Activated CD8-positive, alpha-beta memory T cell treated with anti-CD3 and anti-CD28 coated beads for 36 hours (primary cell): Measurements from ENCODE around the gene MAPK11. TPM values are rescaled to one million over a fixed set of nuclear protein-coding genes. Genes with fewer than 3 reads are reported as not detected.

Source experiments
- CTCF ChIA-PET: fragments of 350-600 bp; sonication (Branson Sonifier 250); formaldehyde crosslinking; loops from one replicate; lab custom pipeline; 2021; ENCODE audit warnings: antibody characterized with exemption; lab: Charles Lee
- POLR2A ChIA-PET: fragments of 350-600 bp; sonication (Branson Sonifier 250); formaldehyde crosslinking; loops from one replicate; lab custom pipeline; 2021; ENCODE audit warnings: antibody characterized with exemption; lab: Charles Lee
- total RNA-seq, 2 experiments: library from RNA; stranded (reverse); gene quantifications; one replicate each; pipeline ENCODE4 v1.2.3, GENCODE V29; 2021

MAPK11 gene
- total RNA-seq, 2 experiments from 2014 or later, result 10.6 to 11.4 TPM

GRCh38 chr22:50246242-50247175 lies 23.7 kb downstream of the MAPK11 start:
- ChIA-PET CTCF (interaction anchor here (0.7 to 0.9 kb wide), 2 partner anchors 29 to 252 kb away, joined by 3 read pairs; no protein-coding TSS in a partner anchor), POLR2A (no interaction called here)

DNA sequence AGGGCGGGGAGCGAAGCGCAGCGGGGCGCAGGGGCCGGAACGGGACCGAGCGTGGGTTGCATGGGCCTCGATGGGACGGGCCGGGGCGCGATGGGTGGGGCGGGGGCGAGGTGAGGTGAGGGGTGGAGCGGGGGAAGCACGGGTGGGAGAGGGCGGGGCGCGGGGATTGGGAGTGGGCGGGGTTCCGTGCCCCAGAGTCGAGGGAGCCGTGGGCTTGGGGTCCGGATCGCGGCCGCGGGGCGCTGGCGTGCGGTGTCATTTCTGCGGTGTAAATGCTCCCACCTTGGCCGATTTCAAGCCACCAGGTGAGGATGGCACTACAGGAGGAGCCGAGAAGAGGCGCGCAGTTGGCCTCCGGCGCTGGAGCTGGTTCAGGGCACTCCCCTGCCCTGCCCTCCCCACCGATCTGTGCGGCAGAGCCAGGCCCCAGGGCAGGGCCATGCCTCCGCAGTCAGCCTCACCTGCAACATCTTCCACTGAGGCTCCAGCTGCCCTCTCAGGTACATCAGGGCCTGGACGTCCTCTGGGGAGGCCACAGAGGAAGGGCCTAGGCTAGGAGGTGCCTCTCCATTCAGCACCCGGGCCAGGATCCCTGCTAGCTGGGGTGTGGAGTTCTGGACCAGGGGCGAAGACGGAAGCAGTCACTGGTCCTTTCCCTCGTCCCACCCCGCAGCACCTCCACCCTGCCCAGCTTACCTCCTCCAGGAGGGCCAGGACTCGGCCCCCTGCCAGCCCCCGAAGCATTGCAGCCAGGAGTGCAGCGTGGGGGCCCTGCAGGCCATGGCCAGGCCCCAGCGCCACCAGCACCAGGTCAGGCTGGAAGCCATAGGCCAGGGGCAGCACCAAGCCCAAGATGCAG lies 24.7 kb downstream of the MAPK11 start:
- POLR2A ChIA-PET, result interaction anchor here (1.5 kb wide), 1 partner anchor 263 kb away, joined by 8 read pairs; the partner anchor contains the start of genes LMF2 and NCAPH2
- CTCF ChIA-PET, result interaction anchor here (0.7 to 1.0 kb wide), 2 partner anchors 96 to 253 kb away, joined by 3 read pairs; no protein-coding TSS in a partner anchor

DNA sequence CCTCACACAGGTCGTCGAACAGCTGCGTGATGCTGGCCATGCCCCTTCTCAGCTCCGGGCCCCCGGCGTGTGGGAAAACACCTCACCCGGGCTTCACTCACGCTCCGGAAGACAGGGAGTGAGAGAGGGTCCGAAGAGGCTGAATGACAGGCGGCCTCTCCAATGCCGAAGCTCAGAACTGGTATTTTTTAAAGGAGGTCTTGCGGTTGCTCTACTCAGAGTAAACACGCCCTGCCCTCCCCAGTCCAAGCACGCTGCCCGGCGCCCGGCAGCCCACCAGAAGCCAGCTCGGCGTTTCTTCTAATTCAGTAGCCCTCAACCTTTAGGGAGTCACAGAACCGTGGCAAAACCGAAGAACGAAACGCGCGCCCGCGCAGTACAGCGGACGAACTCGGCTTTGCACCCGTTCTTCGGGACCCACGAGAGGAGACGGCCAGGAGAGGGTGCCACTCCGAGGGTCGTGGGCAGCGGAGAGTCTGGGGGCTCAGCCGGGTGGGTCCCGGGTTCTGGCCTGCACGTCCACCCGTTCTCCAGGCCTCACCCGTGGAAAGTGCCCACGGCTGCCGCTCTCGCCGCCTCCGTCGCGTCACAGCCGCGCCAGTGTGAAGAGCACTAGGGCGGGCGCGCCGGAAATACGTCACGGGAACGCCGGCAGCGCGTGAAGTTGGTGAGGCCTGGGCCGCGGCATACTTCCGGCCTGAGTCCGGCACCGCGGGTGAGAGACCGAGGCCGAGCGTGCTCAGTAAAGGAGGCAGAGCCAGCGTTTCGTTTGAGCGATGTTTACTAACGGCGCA lies 25.6 kb downstream of the MAPK11 start, which contains the start of gene TUBGCP6:
Gene TUBGCP6, minus strand, starts transcription at position 604 of the 794 bp plus-strand sequence. Its CDS starts 564 bp downstream, at position 40.
- ChIA-PET CTCF (interaction anchor here (0.7 to 3.3 kb wide), 9 partner anchors 9 to 306 kb away, joined by 3 to 13 read pairs (median 3); partner anchors contain the start of gene MAPK12), POLR2A (interaction anchor here (0.7 to 1.5 kb wide), 4 partner anchors 263 to 334 kb away, joined by 3 to 8 read pairs (median 4); partner anchors contain the start of genes CPT1B, LMF2, NCAPH2 and TYMP)

- ChIA-PET CTCF (interaction anchor here (0.7 to 3.3 kb wide), 9 partner anchors 9 to 307 kb away, joined by 3 to 13 read pairs (median 3); partner anchors contain the start of gene MAPK12), POLR2A (interaction anchor here (0.7 to 1.5 kb wide), 5 partner anchors 224 to 334 kb away, joined by 3 to 8 read pairs (median 3); partner anchors contain the start of genes CPT1B, LMF2, NCAPH2 and TYMP)
Measured at GRCh38 chr22:50243685-50244419, 26.3 kb downstream of the MAPK11 start.

DNA sequence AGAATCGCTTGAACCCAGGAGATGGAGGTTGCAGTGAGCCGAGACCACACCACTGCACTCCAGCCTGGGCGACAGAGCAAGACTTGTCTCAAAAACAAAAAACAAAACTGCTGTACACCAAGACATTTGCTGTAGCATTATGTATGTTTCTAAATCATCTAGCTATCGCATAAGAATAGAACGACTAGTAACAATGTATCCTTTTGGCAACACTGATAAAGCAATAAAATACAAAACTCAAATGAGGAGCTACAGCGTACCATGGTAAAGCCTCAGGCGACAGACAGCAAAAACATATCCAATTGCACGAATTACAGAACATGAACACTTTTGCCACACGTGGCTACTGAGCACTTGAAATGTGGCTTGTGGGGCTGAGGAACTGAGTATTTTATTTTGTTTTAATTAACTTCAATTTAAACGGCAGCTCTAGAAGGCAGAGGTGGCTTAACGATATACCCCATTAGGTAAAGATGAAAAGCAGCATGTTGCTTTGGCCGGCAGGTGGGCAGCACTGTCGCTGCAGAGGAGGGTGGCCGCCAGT lies 27.7 kb downstream of the MAPK11 start:
- ChIA-PET CTCF (interaction anchor here (0.6 to 3.3 kb wide), 8 partner anchors 9 to 157 kb away, joined by 3 to 13 read pairs (median 4); partner anchors contain the start of gene HDAC10), POLR2A (no interaction called here)

DNA sequence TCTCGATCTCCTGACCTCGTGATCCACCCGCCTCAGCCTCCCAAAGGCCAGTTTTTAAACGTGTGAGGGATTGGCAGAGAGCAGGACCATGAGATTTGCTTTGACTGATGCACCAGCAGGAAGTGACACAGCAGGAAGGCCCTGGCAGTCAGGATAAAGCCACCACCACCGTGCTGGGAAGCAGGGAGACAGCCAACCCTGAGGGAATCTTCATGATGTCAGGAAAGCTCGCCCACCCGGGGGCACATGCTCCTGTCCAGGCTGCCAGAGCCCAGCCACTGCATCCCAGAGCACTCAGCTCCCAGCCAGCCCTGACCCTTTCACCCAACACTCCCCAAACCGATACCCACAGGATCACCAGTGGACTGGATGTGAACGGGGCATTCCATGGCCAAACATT lies 31.4 kb downstream of the MAPK11 start:
- CTCF ChIA-PET, result interaction anchor here (1.1 kb wide), 1 partner anchor 13 kb away, joined by 3 read pairs; no protein-coding TSS in a partner anchor
- POLR2A ChIA-PET, result interaction anchor here (0.6 to 1.0 kb wide), 2 partner anchors 41 to 88 kb away, joined by 3 read pairs; partner anchors contain the start of gene DENND6B

DNA sequence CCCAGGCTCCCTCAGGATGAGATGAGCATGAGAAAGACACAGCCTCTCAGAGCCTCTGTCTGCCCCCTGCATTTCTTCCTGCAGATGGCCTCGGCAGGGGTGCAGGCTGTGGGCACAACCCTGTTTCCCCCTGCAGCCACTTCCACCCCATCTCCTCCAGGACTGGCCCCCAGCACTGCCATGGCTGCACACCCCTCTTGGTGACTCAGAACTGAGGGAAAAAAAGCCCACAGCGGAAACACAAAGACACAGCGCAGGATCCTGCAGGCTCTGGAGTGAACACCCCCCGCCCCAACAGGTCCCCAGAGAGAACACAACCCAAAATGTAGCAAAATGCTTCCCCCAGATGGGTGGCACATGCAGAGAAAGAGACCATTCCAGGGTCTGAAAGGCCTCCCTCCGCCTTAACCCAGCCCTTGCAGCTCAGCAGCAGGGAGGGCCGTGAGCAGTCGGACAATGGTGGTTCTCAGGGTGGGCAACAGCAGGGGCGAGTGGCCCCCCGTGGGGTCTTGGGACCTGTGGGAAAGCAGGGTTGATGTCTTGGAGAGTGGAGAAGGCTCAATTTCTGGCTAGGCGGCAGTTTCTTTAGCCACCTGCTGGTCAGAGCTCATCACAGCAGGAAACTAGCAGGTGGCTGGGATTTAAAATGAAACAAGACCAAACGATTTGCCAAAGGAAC lies 33.3 kb downstream of the MAPK11 start:
- ChIA-PET POLR2A (no interaction called here), CTCF (interaction anchor here (1.2 to 3.0 kb wide), 2 partner anchors 13 to 87 kb away, joined by 3 to 11 read pairs; no protein-coding TSS in a partner anchor)

- POLR2A ChIA-PET, result no interaction called here
- CTCF ChIA-PET, result interaction anchor here (1.2 to 1.5 kb wide), 2 partner anchors 9 to 43 kb away, joined by 3 to 4 read pairs; no protein-coding TSS in a partner anchor
Measured at GRCh38 chr22:50233223-50233622, 37.0 kb downstream of the MAPK11 start.

DNA sequence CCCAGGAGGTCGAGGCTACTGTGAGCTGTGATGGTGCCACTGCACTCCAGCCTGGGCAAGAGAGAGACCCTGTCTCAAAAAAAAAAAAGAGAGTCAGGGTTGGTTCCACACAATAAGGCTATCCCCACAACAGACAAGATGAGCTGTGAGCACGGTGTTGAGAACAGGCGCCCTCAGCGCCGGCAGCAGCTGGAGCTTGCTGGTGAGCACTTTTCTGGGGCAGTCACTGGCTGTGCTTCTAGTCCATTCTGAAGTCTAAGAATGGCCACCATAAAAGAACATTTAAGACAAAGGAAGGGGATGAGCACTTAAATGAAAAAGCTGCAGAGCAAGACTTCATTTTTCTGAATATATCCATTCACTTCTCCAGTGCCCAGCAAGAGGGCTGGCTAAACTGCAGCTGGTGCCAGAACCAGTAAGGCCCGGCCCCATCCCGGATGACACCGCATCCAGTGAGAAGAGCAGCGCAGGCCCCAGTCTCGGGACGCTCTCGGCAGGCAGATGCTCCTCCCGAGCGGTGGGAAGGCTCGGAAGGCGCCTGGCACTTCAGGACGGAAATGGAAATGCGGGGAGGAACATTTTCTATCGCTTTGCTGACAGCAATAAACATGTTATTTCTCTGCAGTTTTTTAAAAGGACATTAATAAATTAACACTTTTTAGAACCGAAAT lies 37.6 kb downstream of the MAPK11 start:
- ChIA-PET CTCF (interaction anchor here (1.0 to 1.5 kb wide), 3 partner anchors 10 to 90 kb away, joined by 3 to 4 read pairs (median 3); no protein-coding TSS in a partner anchor), POLR2A (no interaction called here)

DNA sequence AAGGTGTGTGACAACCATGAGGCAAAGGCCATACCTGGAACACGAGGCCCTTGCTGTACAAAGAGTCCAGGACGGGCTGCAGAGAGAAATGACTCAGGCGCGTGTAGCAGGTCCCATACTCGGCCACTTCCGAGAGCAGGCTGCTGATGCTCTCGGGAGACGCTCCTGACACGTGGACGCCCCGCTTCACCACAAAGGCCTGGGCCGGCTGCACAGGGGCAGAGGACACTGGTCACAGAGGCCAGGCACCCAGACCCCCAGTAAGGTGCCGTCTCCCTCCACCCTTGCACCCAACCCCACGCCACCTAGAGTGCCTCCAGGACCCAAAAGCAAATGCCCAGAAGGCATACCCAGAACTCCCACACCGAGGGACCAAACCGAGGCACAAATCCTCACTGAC lies 40.8 kb downstream of the MAPK11 start:
- ChIA-PET CTCF (no interaction called here), POLR2A (no interaction called here)

GRCh38 chr22:50228366-50228765 lies 41.8 kb downstream of the MAPK11 start:
- POLR2A ChIA-PET, result no interaction called here
- CTCF ChIA-PET, result no interaction called here

DNA sequence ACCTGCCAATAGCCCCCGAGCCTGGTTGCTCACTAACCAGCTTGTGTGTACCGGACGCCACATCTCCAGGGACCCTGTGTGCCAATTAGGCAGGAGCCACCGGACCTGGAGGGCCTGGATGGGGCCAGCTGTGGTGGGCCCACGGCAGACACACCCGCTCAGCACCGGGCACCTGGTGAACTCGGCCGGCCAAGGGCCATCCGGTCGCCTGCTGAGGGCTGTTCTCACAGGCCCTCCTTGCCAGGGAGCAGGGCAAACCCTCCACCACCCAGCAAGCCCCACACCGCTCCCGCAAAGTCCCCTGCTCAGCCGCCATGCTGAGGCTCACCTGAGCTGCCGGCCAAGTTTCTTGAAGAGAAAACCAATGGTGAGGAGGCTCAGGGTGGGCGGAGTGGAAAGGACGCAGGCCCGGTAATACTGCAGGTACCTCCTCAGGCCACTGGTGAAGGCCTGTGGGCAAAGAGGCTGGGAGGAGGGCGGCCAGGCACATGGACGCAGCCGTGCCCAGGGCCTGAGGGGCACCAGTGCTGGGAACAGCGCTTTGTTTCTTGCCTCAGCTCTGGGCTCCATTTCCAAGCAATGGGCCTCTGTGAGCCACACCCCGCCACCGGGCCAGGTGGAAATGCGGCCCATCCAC lies 42.5 kb downstream of the MAPK11 start:
- ChIA-PET CTCF (no interaction called here), POLR2A (no interaction called here)

- ChIA-PET POLR2A (no interaction called here), CTCF (interaction anchor here (1.0 to 2.1 kb wide), 2 partner anchors 14 to 78 kb away, joined by 3 to 4 read pairs; no protein-coding TSS in a partner anchor)
Measured at GRCh38 chr22:50226875-50227165, 43.4 kb downstream of the MAPK11 start.

- ChIA-PET CTCF (interaction anchor here (0.6 to 2.1 kb wide), 4 partner anchors 12 to 472 kb away, joined by 3 to 4 read pairs (median 3); no protein-coding TSS in a partner anchor), POLR2A (no interaction called here)
Measured at GRCh38 chr22:50226063-50226874, 43.9 kb downstream of the MAPK11 start.
